Measurements from ENCODE around the gene IFNL2. TPM values are rescaled to one million over a fixed set of nuclear protein-coding genes. Genes with fewer than 3 reads are reported as not detected.
"Not testable (repeated sequence)": the region's sequence is repeated elsewhere in the genome, so short reads cannot be mapped to it uniquely, and the experiment has no call there.

IFNL2 gene
- total RNA-seq, 1 donor from 2014 or later = not detected

GRCh38 chr19:39270036-39270871 lies 2.1 kb downstream of the IFNL2 start:
- DNase-seq (ENCODE audit: low spot score, unreplicated experiment) = no peak
- Mint-ChIP-seq H3K4me1 (ENCODE audit: low read depth) (no peaks in the 10 kb centered on the region), H3K36me3 (ENCODE audit: insufficient read depth) (no peaks in the 10 kb centered on the region), H3K27me3 (peaks cover 55% of the 10 kb centered on the region), H3K27ac (no peak overlapping the region), H3K9me3 (ENCODE audit: low read depth) (no peaks in the 10 kb centered on the region), H3K4me3 (ENCODE audit: low read depth) (no peak overlapping the region)
- TF ChIP-seq CTCF (IDR thresholded peaks at IDR 0.05; ENCODE audit: unreplicated experiment) = no peak

GRCh38 chr19:39273859-39274258 lies 5.7 kb downstream of the IFNL2 start:
- H3K4me3 Mint-ChIP-seq (ENCODE audit: low read depth); H3K9me3 Mint-ChIP-seq (ENCODE audit: low read depth); H3K36me3 Mint-ChIP-seq (ENCODE audit: insufficient read depth); H3K4me1 Mint-ChIP-seq (ENCODE audit: low read depth); DNase-seq (ENCODE audit: low spot score, unreplicated experiment): not testable (repeated sequence)
- H3K27me3 Mint-ChIP-seq = peaks cover 55% of the 10 kb centered on the region
- peak overlapping the region; percentile 56 for H3K27ac Mint-ChIP-seq

- Mint-ChIP-seq H3K4me3 (ENCODE audit: low read depth) (no peak overlapping the region), H3K27ac (no peak overlapping the region), H3K36me3 (ENCODE audit: insufficient read depth) (no peaks in the 10 kb centered on the region), H3K27me3 (peaks cover 52% of the 10 kb centered on the region), H3K4me1 (ENCODE audit: low read depth) (no peaks in the 10 kb centered on the region), H3K9me3 (ENCODE audit: low read depth) (no peaks in the 10 kb centered on the region)
- DNase-seq (ENCODE audit: low spot score, unreplicated experiment) = no peak
- no peak for TF ChIP-seq CTCF (IDR thresholded peaks at IDR 0.05; ENCODE audit: unreplicated experiment)
Observed at GRCh38 chr19:39275578-39275977, 7.4 kb downstream of the IFNL2 start.

GRCh38 chr19:39276740-39277139 lies 8.5 kb downstream of the IFNL2 start:
- no peak for DNase-seq (ENCODE audit: low spot score, unreplicated experiment)
- Mint-ChIP-seq H3K4me1 (ENCODE audit: low read depth) (no peaks in the 10 kb centered on the region), H3K36me3 (ENCODE audit: insufficient read depth) (no peaks in the 10 kb centered on the region), H3K27me3 (peaks cover 47% of the 10 kb centered on the region), H3K27ac (no peak overlapping the region), H3K9me3 (ENCODE audit: low read depth) (peaks cover under 1% of the 10 kb centered on the region), H3K4me3 (ENCODE audit: low read depth) (no peak overlapping the region)
- TF ChIP-seq CTCF (IDR thresholded peaks at IDR 0.05; ENCODE audit: unreplicated experiment) = no peak

- Mint-ChIP-seq H3K36me3 (ENCODE audit: insufficient read depth) (no peaks in the 10 kb centered on the region), H3K27ac (no peak overlapping the region), H3K4me3 (ENCODE audit: low read depth) (no peak overlapping the region), H3K4me1 (ENCODE audit: low read depth) (no peaks in the 10 kb centered on the region), H3K9me3 (ENCODE audit: low read depth) (peaks cover 5% of the 10 kb centered on the region), H3K27me3 (peaks cover 48% of the 10 kb centered on the region)
- no peak for TF ChIP-seq CTCF (IDR thresholded peaks at IDR 0.05; ENCODE audit: unreplicated experiment)
- no peak for DNase-seq (ENCODE audit: low spot score, unreplicated experiment)
Observed at GRCh38 chr19:39277598-39277997, 9.4 kb downstream of the IFNL2 start.

- no peaks in the 10 kb centered on the region for H3K36me3 Mint-ChIP-seq (ENCODE audit: insufficient read depth)
- no peak for DNase-seq (ENCODE audit: low spot score, unreplicated experiment)
- TF ChIP-seq CTCF (IDR thresholded peaks at IDR 0.05; ENCODE audit: unreplicated experiment) = no peak
- H3K27me3 Mint-ChIP-seq = peaks cover 42% of the 10 kb centered on the region
- H3K4me3 Mint-ChIP-seq (ENCODE audit: low read depth) = no peak overlapping the region
- H3K4me1 Mint-ChIP-seq (ENCODE audit: low read depth) = no peaks in the 10 kb centered on the region
- H3K27ac Mint-ChIP-seq = no peak overlapping the region
- H3K9me3 Mint-ChIP-seq (ENCODE audit: low read depth) = peaks cover 15% of the 10 kb centered on the region
Observed at GRCh38 chr19:39282021-39282420, 13.8 kb downstream of the IFNL2 start.
